ENCODE measurements around the gene SLC35A3.
"Not testable (repeated sequence)": the region's sequence is repeated elsewhere in the genome, so short reads cannot be mapped to it uniquely, and the experiment has no call there.

SLC35A3 gene

GRCh38 chr1:99969729-99970621 is at the start of gene SLC35A3:
Gene SLC35A3, plus strand, starts transcription at chr1:99969996. Its CDS starts 23,559 bp downstream, at chr1:99993555.
- peak; percentile 81 for DNase-seq (ENCODE audit: low spot score)

- no peak for DNase-seq (ENCODE audit: low spot score)
Measured at GRCh38 chr1:99934801-99935200, 35.0 kb upstream of the SLC35A3 start.

GRCh38 chr1:99935534-99935933 is 34.3 kb upstream of the SLC35A3 start:
- DNase-seq (ENCODE audit: low spot score) = no peak

- no peak for DNase-seq (ENCODE audit: low spot score)
Measured at GRCh38 chr1:99936071-99936470, 33.7 kb upstream of the SLC35A3 start.

- DNase-seq (ENCODE audit: low spot score) = no peak
Measured at GRCh38 chr1:99942723-99943122, 27.1 kb upstream of the SLC35A3 start.

- no peak for DNase-seq (ENCODE audit: low spot score)
Measured at GRCh38 chr1:99943223-99943794, 26.5 kb upstream of the SLC35A3 start.

- no peak for DNase-seq (ENCODE audit: low spot score)
Measured at GRCh38 chr1:99944192-99944591, 25.6 kb upstream of the SLC35A3 start.

GRCh38 chr1:99945174-99945573 is 24.6 kb upstream of the SLC35A3 start:
- no peak for DNase-seq (ENCODE audit: low spot score)

- DNase-seq (ENCODE audit: low spot score) = no peak
Measured at GRCh38 chr1:99950486-99950885, 19.3 kb upstream of the SLC35A3 start.

GRCh38 chr1:99952522-99952921 is 17.3 kb upstream of the SLC35A3 start:
- DNase-seq (ENCODE audit: low spot score) = no peak

- no peak for DNase-seq (ENCODE audit: low spot score)
Measured at GRCh38 chr1:99955375-99955774, 14.4 kb upstream of the SLC35A3 start.

- DNase-seq (ENCODE audit: low spot score) = no peak
Measured at GRCh38 chr1:99956755-99957154, 13.0 kb upstream of the SLC35A3 start.

- DNase-seq (ENCODE audit: low spot score) = no peak
Measured at GRCh38 chr1:99957818-99958217, 12.0 kb upstream of the SLC35A3 start.

GRCh38 chr1:99959189-99959705 is 10.5 kb upstream of the SLC35A3 start:
- DNase-seq (ENCODE audit: low spot score) = not testable (repeated sequence)

- not testable (repeated sequence) for DNase-seq (ENCODE audit: low spot score)
Measured at GRCh38 chr1:99960260-99960659, 9.5 kb upstream of the SLC35A3 start.

- DNase-seq (ENCODE audit: low spot score) = no peak
Measured at GRCh38 chr1:99963041-99963795, 6.6 kb upstream of the SLC35A3 start.

GRCh38 chr1:99964806-99965205 is 5.0 kb upstream of the SLC35A3 start:
- no peak for DNase-seq (ENCODE audit: low spot score)

GRCh38 chr1:99965646-99966375 is 4.0 kb upstream of the SLC35A3 start:
- no peak for DNase-seq (ENCODE audit: low spot score)

GRCh38 chr1:99968214-99968613 is 1.6 kb upstream of the SLC35A3 start:
- DNase-seq (ENCODE audit: low spot score) = no peak

GRCh38 chr1:99969260-99969728 is 502 bp upstream of the SLC35A3 start:
- DNase-seq (ENCODE audit: low spot score) = no peak

- DNase-seq (ENCODE audit: low spot score) = no peak
Measured at GRCh38 chr1:99970713-99971255, 988 bp downstream of the SLC35A3 start.
